T-helper 17 cell (primary cell): ENCODE measurements around the gene NCAPG2. TPM values are rescaled to one million over a fixed set of nuclear protein-coding genes. Genes with fewer than 3 reads are reported as not detected.

Experiments
- ATAC-seq: fragments of 150-1000 bp; cut with Tn5 transposase; 2 replicates; pipeline ENCODE4 v1.10.0; 2021; ENCODE audit warnings: mild to moderate bottlenecking, moderate library complexity
- DNase-seq, 3 donors: peaks; one replicate each; pipeline versions ENCODE4 v3.0.0 to v3.0.0-alpha.2; 2020 to 2021
- H3K9me3 ChIP-seq: one replicate; pipeline ENCODE4 v1.7.0; 2013; ENCODE audit warnings: low read length, mild to moderate bottlenecking; ENCODE audit not compliant: control insufficient read depth, poor library complexity, severe bottlenecking
- H3K27ac Mint-ChIP-seq: one replicate; pipeline ENCODE4 v1.8.0; 2022; ENCODE audit warnings: mild to moderate bottlenecking, moderate library complexity, mixed read lengths
- H3K27me3 Mint-ChIP-seq: one replicate; pipeline ENCODE4 v1.8.0; 2022; ENCODE audit warnings: mixed read lengths
- H3K36me3 Mint-ChIP-seq: one replicate; pipeline ENCODE4 v1.8.0; 2022; ENCODE audit warnings: low read depth, mixed read lengths
- H3K4me1 Mint-ChIP-seq: one replicate; pipeline ENCODE4 v1.8.0; 2022; ENCODE audit warnings: mild to moderate bottlenecking, mixed read lengths
- H3K4me3 Mint-ChIP-seq: one replicate; pipeline ENCODE4 v1.8.0; 2022; ENCODE audit warnings: mild to moderate bottlenecking, moderate library complexity, mixed read lengths
- total RNA-seq, 4 donors: library from RNA in 2 of 4; stranded (reverse) in 2 of 4; gene quantifications; one replicate each; pipeline ENCODE4 v1.2.3 and lab custom pipeline; 2022 to 2026

Gene NCAPG2
- 10 to 100 TPM in 1 of 2 donors, 1 to 10 TPM in 1; 8.8 to 38.7 TPM for total RNA-seq
- 11.7 to 30.8 reads per million in 2 donors for total RNA-seq (lab: John Stamatoyannopoulos, UW)

- ATAC-seq (peak; percentile 98), DNase-seq (peak; percentile 97 to 99 (median 99))
- Mint-ChIP-seq H3K36me3 (peaks cover 4% of the 10 kb centered on the region), H3K27me3 (no peaks in the 10 kb centered on the region), H3K27ac (peak within 1 kb of the TSS; percentile 62), H3K4me1 (peaks cover 23% of the 10 kb centered on the region), H3K4me3 (peak within 1 kb of the TSS; percentile 91)
- H3K9me3 ChIP-seq = no peaks in the 10 kb centered on the region
These were observed at the start of gene NCAPG2 for GRCh38 chr7:158704524-158705233. Gene NCAPG2, minus strand, starts transcription at chr7:158704804. Its CDS starts 2,905 bp downstream, at chr7:158701899.

GRCh38 chr7:158753900-158754299 is 49.3 kb upstream of the NCAPG2 start:
- ATAC-seq (no peak), DNase-seq (no peak)
- Mint-ChIP-seq H3K4me3 (no peak overlapping the region), H3K4me1 (peaks cover 15% of the 10 kb centered on the region), H3K27me3 (no peaks in the 10 kb centered on the region), H3K27ac (no peak overlapping the region), H3K36me3 (peaks cover 12% of the 10 kb centered on the region)
- no peaks in the 10 kb centered on the region for H3K9me3 ChIP-seq

- peaks cover 7% of the 10 kb centered on the region for H3K4me1 Mint-ChIP-seq
- no peak for DNase-seq
- H3K4me3 Mint-ChIP-seq = no peak overlapping the region
- H3K36me3 Mint-ChIP-seq = peaks cover 8% of the 10 kb centered on the region
- H3K27me3 Mint-ChIP-seq = no peaks in the 10 kb centered on the region
- H3K9me3 ChIP-seq = no peaks in the 10 kb centered on the region
- H3K27ac Mint-ChIP-seq = no peak overlapping the region
- no peak for ATAC-seq
These were observed 47.1 kb upstream of the NCAPG2 start for GRCh38 chr7:158751751-158752150.

GRCh38 chr7:158751199-158751598 is 46.6 kb upstream of the NCAPG2 start:
- peaks cover 8% of the 10 kb centered on the region for H3K36me3 Mint-ChIP-seq
- ATAC-seq = no peak
- no peak overlapping the region for H3K4me3 Mint-ChIP-seq
- no peaks in the 10 kb centered on the region for H3K27me3 Mint-ChIP-seq
- no peak overlapping the region for H3K27ac Mint-ChIP-seq
- no peak for DNase-seq
- H3K9me3 ChIP-seq = no peaks in the 10 kb centered on the region
- H3K4me1 Mint-ChIP-seq = peaks cover 7% of the 10 kb centered on the region

- no peaks in the 10 kb centered on the region for H3K9me3 ChIP-seq
- no peak overlapping the region for H3K4me3 Mint-ChIP-seq
- H3K27me3 Mint-ChIP-seq = no peaks in the 10 kb centered on the region
- DNase-seq (no peak), ATAC-seq (no peak)
- peaks cover 8% of the 10 kb centered on the region for H3K36me3 Mint-ChIP-seq
- peaks cover 7% of the 10 kb centered on the region for H3K4me1 Mint-ChIP-seq
- no peak overlapping the region for H3K27ac Mint-ChIP-seq
These were observed 46.1 kb upstream of the NCAPG2 start for GRCh38 chr7:158750702-158751101.

- H3K4me1 Mint-ChIP-seq = peaks cover 3% of the 10 kb centered on the region
- H3K27ac Mint-ChIP-seq = peak overlapping the region; percentile 16
- DNase-seq (no peak), ATAC-seq (no peak)
- peaks cover 3% of the 10 kb centered on the region for H3K36me3 Mint-ChIP-seq
- no peak overlapping the region for H3K4me3 Mint-ChIP-seq
- no peaks in the 10 kb centered on the region for H3K9me3 ChIP-seq
- H3K27me3 Mint-ChIP-seq = no peaks in the 10 kb centered on the region
These were observed 44.8 kb upstream of the NCAPG2 start for GRCh38 chr7:158749396-158749795.

GRCh38 chr7:158748335-158748734 is 43.7 kb upstream of the NCAPG2 start:
- no peaks in the 10 kb centered on the region for H3K4me1 Mint-ChIP-seq
- no peaks in the 10 kb centered on the region for H3K9me3 ChIP-seq
- no peaks in the 10 kb centered on the region for H3K27me3 Mint-ChIP-seq
- H3K27ac Mint-ChIP-seq = no peak overlapping the region
- ATAC-seq (no peak), DNase-seq (no peak)
- peaks cover 5% of the 10 kb centered on the region for H3K36me3 Mint-ChIP-seq
- H3K4me3 Mint-ChIP-seq = no peak overlapping the region

GRCh38 chr7:158747408-158747807 is 42.8 kb upstream of the NCAPG2 start:
- Mint-ChIP-seq H3K27me3 (no peaks in the 10 kb centered on the region), H3K36me3 (peaks cover 5% of the 10 kb centered on the region), H3K4me1 (peaks cover 3% of the 10 kb centered on the region), H3K27ac (no peak overlapping the region), H3K4me3 (peak overlapping the region; percentile 19)
- ATAC-seq (no peak), DNase-seq (no peak)
- H3K9me3 ChIP-seq = no peaks in the 10 kb centered on the region

- Mint-ChIP-seq H3K36me3 (peaks cover 5% of the 10 kb centered on the region), H3K27ac (no peak overlapping the region), H3K4me3 (peak overlapping the region; percentile 19), H3K4me1 (peaks cover 3% of the 10 kb centered on the region), H3K27me3 (no peaks in the 10 kb centered on the region)
- DNase-seq = no peak
- ATAC-seq = no peak
- H3K9me3 ChIP-seq = no peaks in the 10 kb centered on the region
These were observed 42.4 kb upstream of the NCAPG2 start for GRCh38 chr7:158746957-158747356.

GRCh38 chr7:158745057-158745715 is 40.6 kb upstream of the NCAPG2 start:
- no peaks in the 10 kb centered on the region for H3K9me3 ChIP-seq
- H3K4me1 Mint-ChIP-seq = peaks cover 3% of the 10 kb centered on the region
- DNase-seq = no peak
- H3K27me3 Mint-ChIP-seq = no peaks in the 10 kb centered on the region
- H3K36me3 Mint-ChIP-seq = peaks cover 6% of the 10 kb centered on the region
- peak overlapping the region; percentile 9 for H3K4me3 Mint-ChIP-seq
- no peak for ATAC-seq
- no peak overlapping the region for H3K27ac Mint-ChIP-seq

- peaks cover 6% of the 10 kb centered on the region for H3K36me3 Mint-ChIP-seq
- no peak overlapping the region for H3K4me3 Mint-ChIP-seq
These were observed 39.5 kb upstream of the NCAPG2 start for GRCh38 chr7:158744070-158744469.

GRCh38 chr7:158743219-158743618 is 38.6 kb upstream of the NCAPG2 start:
- Mint-ChIP-seq H3K36me3 (peaks cover 6% of the 10 kb centered on the region), H3K4me1 (peaks cover 3% of the 10 kb centered on the region), H3K4me3 (no peak overlapping the region), H3K27ac (peak overlapping the region; percentile 83), H3K27me3 (no peaks in the 10 kb centered on the region)
- no peak for ATAC-seq
- H3K9me3 ChIP-seq = no peaks in the 10 kb centered on the region
- DNase-seq = no peak

More at GRCh38 chr7:158744070-158744469, 39.5 kb upstream of the NCAPG2 start:
- DNase-seq (no peak), ATAC-seq (no peak)
- no peak overlapping the region for H3K27ac Mint-ChIP-seq
- H3K4me1 Mint-ChIP-seq = peaks cover 3% of the 10 kb centered on the region
- H3K9me3 ChIP-seq = no peaks in the 10 kb centered on the region
- no peaks in the 10 kb centered on the region for H3K27me3 Mint-ChIP-seq

- H3K36me3 Mint-ChIP-seq = peaks cover 6% of the 10 kb centered on the region
- no peak overlapping the region for H3K4me3 Mint-ChIP-seq
- H3K9me3 ChIP-seq = no peaks in the 10 kb centered on the region
- no peaks in the 10 kb centered on the region for H3K27me3 Mint-ChIP-seq
- ATAC-seq (no peak), DNase-seq (no peak)
- peaks cover 6% of the 10 kb centered on the region for H3K4me1 Mint-ChIP-seq
- peak overlapping the region; percentile 83 for H3K27ac Mint-ChIP-seq
These were observed 37.6 kb upstream of the NCAPG2 start for GRCh38 chr7:158742065-158742821.
